GM23338 (cell line): Measurements from ENCODE around the gene GPR135.

ENCODE experiments used
- CREB1 ChIP-seq: fragments of 250-450 bp; sonication (Bioruptor Pico); IDR thresholded peaks from 2 replicates; pipeline ENCODE4 v1.5.0; 2020; ENCODE audit warnings: low read depth, mild to moderate bottlenecking, moderate library complexity
- CTCF ChIP-seq, 2 experiments: fragments of 200-600 bp in 1 of 2; sonication (generic) in 1 of 2; conservative IDR thresholded peaks; 2 replicates each; pipeline versions ENCODE4 v1.5.1 to v1.6.1; 2016 to 2017; ENCODE audit warnings: antibody characterized with exemption in 2 of 2, low read depth in 2 of 2, mild to moderate bottlenecking in 2 of 2, moderate library complexity in 1 of 2
- POLR2AphosphoS5 ChIP-seq: IDR thresholded peaks from 2 replicates; pipeline ENCODE4 v1.6.1; 2016; ENCODE audit warnings: antibody characterized with exemption, low read depth

GRCh38 chr14:59492384-59492783, 27.2 kb upstream of the GPR135 start:
- TF ChIP-seq CTCF (conservative IDR thresholded peaks at IDR 0.05; ENCODE audit: low read depth in 2 of 2) (no peak), POLR2AphosphoS5 (no peak), CREB1 (no peak)
